Measurements from ENCODE around the gene SUMF1.

Gene SUMF1

DNA sequence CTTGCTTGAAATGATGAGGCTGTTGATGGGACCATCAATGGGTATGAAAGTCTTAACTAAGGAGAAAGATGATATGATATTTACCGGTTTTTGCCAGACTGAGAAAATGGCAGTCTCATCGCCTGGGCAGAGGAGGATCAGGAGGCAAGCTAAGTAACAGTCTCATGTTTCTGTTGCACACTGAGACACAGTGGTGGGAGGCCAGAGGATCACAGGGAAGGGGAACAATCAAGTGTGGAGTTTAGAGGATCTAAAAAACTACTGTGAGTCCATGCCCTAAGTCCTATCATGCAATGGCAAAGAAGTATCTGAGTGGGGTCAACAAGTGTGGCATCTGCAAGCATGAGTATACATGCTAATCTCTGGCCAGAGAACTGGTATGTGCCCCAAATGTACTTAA is 62.2 kb downstream of the SUMF1 start:
- Histone ChIP-seq H3K18ac (ENCODE audit: low read length) (no peak overlapping the region), H3K36me3 (ENCODE audit: control insufficient read depth in 1 of 2, insufficient read depth in 2 of 2, low read length in 2 of 2) (no peaks in the 10 kb centered on the region), H3K27ac (ENCODE audit: low read depth, low read length) (no peak overlapping the region), H2BK120ac (ENCODE audit: insufficient read depth, low read length, poor library complexity) (no peak overlapping the region), H3K79me1 (ENCODE audit: low read length) (no peaks in the 10 kb centered on the region), H3K79me2 (ENCODE audit: control insufficient read depth, insufficient read depth, low read length, poor library complexity) (no peaks in the 10 kb centered on the region), H3K4me2 (ENCODE audit: low read length) (no peak overlapping the region), H3K23ac (ENCODE audit: low read length) (no peak overlapping the region), H3K9me3 (ENCODE audit: insufficient read depth, low read depth, low read length) (no peaks in the 10 kb centered on the region), H3K9ac (ENCODE audit: low read length) (no peak overlapping the region), H3K27me3 (ENCODE audit: insufficient read depth, low read length) (no peaks in the 10 kb centered on the region), H4K8ac (ENCODE audit: low read depth, low read length) (no peak overlapping the region), H3K4me1 (ENCODE audit: control insufficient read depth in 1 of 2, insufficient read depth in 2 of 2, low read length in 2 of 2) (no peaks in the 10 kb centered on the region), H2BK12ac (ENCODE audit: low read length) (no peak overlapping the region), H4K91ac (ENCODE audit: low read depth, low read length) (no peak overlapping the region), H3K4ac (ENCODE audit: low read depth, low read length) (no peak overlapping the region), H2BK5ac (ENCODE audit: low read depth, low read length, poor library complexity) (no peak overlapping the region), H4K12ac (ENCODE audit: low read depth, low read length) (no peak overlapping the region), H2AK5ac (ENCODE audit: low read length) (no peak overlapping the region), H2AFZ (ENCODE audit: insufficient read depth, low read length, poor library complexity) (no peak overlapping the region), H3K4me3 (ENCODE audit: low read depth, low read length) (no peak overlapping the region), H3K14ac (ENCODE audit: low read length) (no peak overlapping the region)
- no CpG with 5 or more reads among the region's 2 CpGs for WGBS (ENCODE audit: extremely low coverage, insufficient coverage, insufficient read length)
- no peak for DNase-seq

DNA sequence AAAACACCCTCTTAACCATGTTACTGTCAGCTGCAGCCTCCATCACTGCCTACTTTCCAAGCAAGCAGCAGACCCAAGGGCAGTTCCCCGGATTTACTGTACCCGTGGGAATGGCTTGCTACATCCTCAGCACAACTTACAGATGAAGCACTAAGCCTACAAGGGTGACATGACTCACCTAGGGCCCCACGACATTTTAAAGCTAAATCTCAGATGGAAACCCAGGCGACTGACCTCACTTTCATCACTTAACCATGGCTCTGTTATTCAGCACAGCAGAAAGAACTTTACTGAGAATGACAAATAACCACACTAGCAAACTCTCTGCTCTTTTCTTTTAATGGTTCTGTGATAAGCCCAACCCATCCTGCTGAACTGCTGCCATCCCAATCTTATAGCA is 65.6 kb downstream of the SUMF1 start:
- Histone ChIP-seq H3K23ac (ENCODE audit: low read length) (no peak overlapping the region), H2BK12ac (ENCODE audit: low read length) (no peak overlapping the region), H3K79me1 (ENCODE audit: low read length) (no peaks in the 10 kb centered on the region), H3K18ac (ENCODE audit: low read length) (no peak overlapping the region), H3K36me3 (ENCODE audit: control insufficient read depth in 1 of 2, insufficient read depth in 2 of 2, low read length in 2 of 2) (peaks cover 0 to 1% of the 10 kb centered on the region in 2 experiments), H2BK120ac (ENCODE audit: insufficient read depth, low read length, poor library complexity) (no peak overlapping the region), H3K4ac (ENCODE audit: low read depth, low read length) (no peak overlapping the region), H4K8ac (ENCODE audit: low read depth, low read length) (no peak overlapping the region), H3K9me3 (ENCODE audit: insufficient read depth, low read depth, low read length) (no peaks in the 10 kb centered on the region), H2BK5ac (ENCODE audit: low read depth, low read length, poor library complexity) (no peak overlapping the region), H2AFZ (ENCODE audit: insufficient read depth, low read length, poor library complexity) (no peak overlapping the region), H2AK5ac (ENCODE audit: low read length) (no peak overlapping the region), H3K27me3 (ENCODE audit: insufficient read depth, low read length) (no peaks in the 10 kb centered on the region), H4K91ac (ENCODE audit: low read depth, low read length) (no peak overlapping the region), H3K9ac (ENCODE audit: low read length) (no peak overlapping the region), H3K14ac (ENCODE audit: low read length) (no peak overlapping the region), H3K4me2 (ENCODE audit: low read length) (no peak overlapping the region), H3K4me3 (ENCODE audit: low read depth, low read length) (no peak overlapping the region), H4K12ac (ENCODE audit: low read depth, low read length) (no peak overlapping the region), H3K4me1 (ENCODE audit: control insufficient read depth in 1 of 2, insufficient read depth in 2 of 2, low read length in 2 of 2) (no peaks in the 10 kb centered on the region), H3K79me2 (ENCODE audit: control insufficient read depth, insufficient read depth, low read length, poor library complexity) (no peaks in the 10 kb centered on the region), H3K27ac (ENCODE audit: low read depth, low read length) (no peak overlapping the region)
- DNase-seq: no peak
- WGBS (ENCODE audit: extremely low coverage, insufficient coverage, insufficient read length): no CpG with 5 or more reads among the region's 4 CpGs

DNA sequence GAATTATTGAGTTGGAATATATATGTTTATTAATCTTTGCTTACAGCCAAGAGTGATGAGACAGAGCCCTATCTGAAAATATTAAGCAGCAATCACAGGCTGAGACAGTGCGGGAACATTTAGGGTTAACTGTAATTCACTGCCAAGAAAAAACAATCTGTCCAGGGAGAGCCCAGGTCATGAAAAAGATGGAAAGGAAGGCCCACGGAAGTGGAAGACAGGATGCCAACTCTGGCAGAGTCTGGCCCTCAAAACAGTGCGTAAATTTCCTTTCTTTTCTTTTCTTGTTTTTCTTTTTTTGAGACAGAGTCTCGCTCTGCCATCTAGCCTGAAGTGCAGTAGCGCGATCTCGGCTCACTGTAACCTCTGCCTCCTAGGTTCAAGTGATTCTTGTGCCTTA is 67.6 kb downstream of the SUMF1 start:
- Histone ChIP-seq H3K23ac (ENCODE audit: low read length) (no peak overlapping the region), H3K27ac (ENCODE audit: low read depth, low read length) (no peak overlapping the region), H2AK5ac (ENCODE audit: low read length) (no peak overlapping the region), H3K4me1 (ENCODE audit: control insufficient read depth in 1 of 2, insufficient read depth in 2 of 2, low read length in 2 of 2) (no peaks in the 10 kb centered on the region), H2BK12ac (ENCODE audit: low read length) (no peak overlapping the region), H3K79me2 (ENCODE audit: control insufficient read depth, insufficient read depth, low read length, poor library complexity) (no peaks in the 10 kb centered on the region), H4K91ac (ENCODE audit: low read depth, low read length) (no peak overlapping the region), H3K18ac (ENCODE audit: low read length) (no peak overlapping the region), H3K4me3 (ENCODE audit: low read depth, low read length) (no peak overlapping the region), H2AFZ (ENCODE audit: insufficient read depth, low read length, poor library complexity) (no peak overlapping the region), H3K4ac (ENCODE audit: low read depth, low read length) (no peak overlapping the region), H3K14ac (ENCODE audit: low read length) (no peak overlapping the region), H3K9me3 (ENCODE audit: insufficient read depth, low read depth, low read length) (no peaks in the 10 kb centered on the region), H3K36me3 (ENCODE audit: control insufficient read depth in 1 of 2, insufficient read depth in 2 of 2, low read length in 2 of 2) (peaks cover 0 to 1% of the 10 kb centered on the region in 2 experiments), H2BK120ac (ENCODE audit: insufficient read depth, low read length, poor library complexity) (no peak overlapping the region), H3K4me2 (ENCODE audit: low read length) (no peak overlapping the region), H2BK5ac (ENCODE audit: low read depth, low read length, poor library complexity) (no peak overlapping the region), H3K27me3 (ENCODE audit: insufficient read depth, low read length) (no peaks in the 10 kb centered on the region), H3K9ac (ENCODE audit: low read length) (no peak overlapping the region), H4K8ac (ENCODE audit: low read depth, low read length) (no peak overlapping the region), H3K79me1 (ENCODE audit: low read length) (no peaks in the 10 kb centered on the region), H4K12ac (ENCODE audit: low read depth, low read length) (no peak overlapping the region)
- no CpG with 5 or more reads among the region's 7 CpGs for WGBS (ENCODE audit: extremely low coverage, insufficient coverage, insufficient read length)
- DNase-seq: no peak

DNA sequence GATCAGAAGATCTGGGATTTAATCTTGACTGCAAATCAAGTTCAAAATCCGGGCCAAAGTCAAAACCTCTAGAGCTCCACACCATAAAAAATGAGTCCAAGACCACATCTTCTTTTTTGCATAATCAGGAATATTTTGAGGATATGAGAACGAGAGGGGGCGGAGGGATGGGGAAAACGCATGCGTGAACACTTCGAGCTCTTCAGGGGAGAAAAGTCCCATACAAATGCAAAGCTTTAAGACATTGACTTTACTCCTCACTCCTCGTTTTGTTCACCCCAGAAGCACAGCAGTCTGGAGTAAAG is 68.2 kb downstream of the SUMF1 start:
- Histone ChIP-seq H2AK5ac (ENCODE audit: low read length) (no peak overlapping the region), H2BK5ac (ENCODE audit: low read depth, low read length, poor library complexity) (no peak overlapping the region), H2BK12ac (ENCODE audit: low read length) (no peak overlapping the region), H3K4me3 (ENCODE audit: low read depth, low read length) (no peak overlapping the region), H3K4me1 (ENCODE audit: control insufficient read depth in 1 of 2, insufficient read depth in 2 of 2, low read length in 2 of 2) (no peaks in the 10 kb centered on the region), H3K9me3 (ENCODE audit: insufficient read depth, low read depth, low read length) (no peaks in the 10 kb centered on the region), H3K4ac (ENCODE audit: low read depth, low read length) (no peak overlapping the region), H3K23ac (ENCODE audit: low read length) (no peak overlapping the region), H3K79me1 (ENCODE audit: low read length) (no peaks in the 10 kb centered on the region), H3K36me3 (ENCODE audit: control insufficient read depth in 1 of 2, insufficient read depth in 2 of 2, low read length in 2 of 2) (peaks cover 0 to 1% of the 10 kb centered on the region in 2 experiments), H4K91ac (ENCODE audit: low read depth, low read length) (no peak overlapping the region), H3K9ac (ENCODE audit: low read length) (no peak overlapping the region), H3K27ac (ENCODE audit: low read depth, low read length) (no peak overlapping the region), H3K27me3 (ENCODE audit: insufficient read depth, low read length) (no peaks in the 10 kb centered on the region), H3K4me2 (ENCODE audit: low read length) (no peak overlapping the region), H4K12ac (ENCODE audit: low read depth, low read length) (no peak overlapping the region), H3K18ac (ENCODE audit: low read length) (no peak overlapping the region), H2BK120ac (ENCODE audit: insufficient read depth, low read length, poor library complexity) (no peak overlapping the region), H2AFZ (ENCODE audit: insufficient read depth, low read length, poor library complexity) (no peak overlapping the region), H3K14ac (ENCODE audit: low read length) (no peak overlapping the region), H4K8ac (ENCODE audit: low read depth, low read length) (no peak overlapping the region), H3K79me2 (ENCODE audit: control insufficient read depth, insufficient read depth, low read length, poor library complexity) (no peaks in the 10 kb centered on the region)
- WGBS (ENCODE audit: extremely low coverage, insufficient coverage, insufficient read length): no CpG with 5 or more reads among the region's 7 CpGs
- no peak for DNase-seq

Measured in trophoblast cell (in vitro differentiated cells and primary cell).